ENCODE results near the gene SDC1. TPM values are rescaled to one million over a fixed set of nuclear protein-coding genes. Genes with fewer than 3 reads are reported as not detected.
A peak's percentile ranks its signal among the peaks of the same experiment; 100 is the strongest.

Gene SDC1
- total RNA-seq, 1 donor from 2014 or later: 0.40 TPM

- DNase-seq (ENCODE audit: low read depth in 2 of 2): no peak
Observed at GRCh38 chr2:20173064-20173463, 51.9 kb downstream of the SDC1 start.

DNA sequence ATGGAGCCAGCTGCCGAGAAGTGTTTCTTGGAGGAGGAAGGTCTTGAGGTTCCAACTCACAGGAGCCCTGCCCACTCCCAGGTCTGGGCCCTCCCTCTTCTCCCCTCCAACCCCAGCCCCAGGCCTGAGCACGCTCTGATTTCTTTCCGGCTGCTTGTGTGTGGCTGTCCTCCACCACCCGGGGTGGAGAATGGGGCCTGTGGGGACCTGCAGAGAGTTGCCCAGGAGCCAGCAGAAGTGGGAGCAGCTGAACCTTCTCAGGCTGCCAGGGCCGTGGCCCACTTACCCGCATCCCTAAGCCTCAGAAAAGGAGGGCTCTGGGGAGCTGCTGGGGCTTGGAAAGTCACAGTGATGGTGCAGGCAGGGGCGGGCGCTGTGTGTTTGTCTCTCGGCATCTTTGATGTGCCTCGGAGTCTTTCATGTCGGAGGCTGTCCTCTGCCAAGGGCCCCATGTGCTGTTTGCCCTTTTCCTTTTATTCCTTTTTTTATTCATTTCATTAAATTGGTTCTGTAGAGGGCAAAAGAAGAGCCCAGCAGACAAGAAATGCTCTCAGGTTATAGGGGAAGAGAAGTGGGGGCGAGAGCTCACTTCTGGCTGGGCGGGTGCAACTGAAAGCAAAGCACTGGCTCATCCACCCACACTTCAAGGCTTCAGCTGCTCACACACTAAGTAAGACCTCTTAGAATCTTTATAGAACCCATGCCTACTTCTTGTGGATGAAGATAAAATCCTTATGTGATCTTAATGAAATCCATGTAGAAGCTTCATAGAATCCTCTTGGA lies 52.5 kb downstream of the SDC1 start:
- DNase-seq (ENCODE audit: low read depth in 2 of 2): no peak

GRCh38 chr2:20171445-20171977 lies 53.4 kb downstream of the SDC1 start:
- DNase-seq (ENCODE audit: low read depth in 2 of 2): no peak

DNA sequence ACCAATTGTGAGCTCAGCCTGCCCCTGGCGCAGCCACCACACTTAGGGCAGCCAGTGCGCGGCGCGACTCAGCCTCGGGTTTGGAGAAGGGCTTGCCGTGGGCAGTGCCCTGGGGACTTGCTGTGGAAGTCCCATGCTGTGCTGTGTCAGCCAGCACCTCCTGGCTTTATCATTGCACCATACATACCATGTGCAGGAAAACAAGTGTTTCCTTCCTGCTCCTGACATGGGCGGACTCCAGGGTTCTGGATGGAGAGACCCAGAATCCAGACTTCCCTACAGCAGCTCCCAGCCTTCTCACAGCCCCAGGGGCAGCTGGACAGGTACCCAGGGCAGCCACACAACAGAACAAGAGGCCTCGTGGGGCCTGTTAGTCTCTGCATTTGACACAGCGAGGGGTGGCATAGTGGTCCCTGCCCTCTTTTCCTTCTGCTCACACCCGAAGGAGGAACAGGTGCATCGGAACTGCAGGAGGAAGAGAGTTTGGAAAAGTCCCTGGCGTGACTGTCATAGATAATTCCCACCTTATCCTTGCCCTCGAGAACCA lies 54.2 kb downstream of the SDC1 start:
- peak; percentile 35 to 60 for DNase-seq (ENCODE audit: low read depth in 2 of 2)

GRCh38 chr2:20169796-20170703 lies 54.9 kb downstream of the SDC1 start:
- peak; percentile 22 to 78 for DNase-seq (ENCODE audit: low read depth in 2 of 2)

- DNase-seq (ENCODE audit: low read depth in 2 of 2): no peak
Observed at GRCh38 chr2:20168727-20169696, 55.9 kb downstream of the SDC1 start.

- DNase-seq (ENCODE audit: low read depth in 2 of 2): peak in 1 of 2 donors; percentile 14
Observed at GRCh38 chr2:20168048-20168726, 56.7 kb downstream of the SDC1 start.

DNA sequence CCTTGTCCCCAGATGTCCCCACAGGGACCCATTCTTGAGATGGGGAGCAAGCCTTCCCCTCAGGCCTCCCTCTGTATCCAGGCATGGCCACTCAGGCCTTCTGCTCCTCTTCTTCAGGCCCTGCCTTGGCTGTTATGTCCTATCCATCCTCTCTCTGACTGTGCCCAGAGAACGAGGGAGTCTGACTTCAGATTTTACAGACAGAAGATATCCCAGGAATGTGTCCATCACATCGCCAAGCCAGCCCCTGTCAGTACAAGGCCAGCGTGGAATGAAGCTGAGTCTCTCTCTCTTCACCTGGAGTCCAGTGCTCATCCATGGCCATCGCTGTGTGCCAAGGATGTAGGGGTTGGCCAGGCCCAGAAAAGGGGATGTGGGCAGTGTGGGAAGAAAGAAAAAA lies 57.6 kb downstream of the SDC1 start:
- DNase-seq (ENCODE audit: low read depth in 2 of 2): no peak

GRCh38 chr2:20165677-20166509 lies 59.0 kb downstream of the SDC1 start:
- no peak for DNase-seq (ENCODE audit: low read depth in 2 of 2)

DNA sequence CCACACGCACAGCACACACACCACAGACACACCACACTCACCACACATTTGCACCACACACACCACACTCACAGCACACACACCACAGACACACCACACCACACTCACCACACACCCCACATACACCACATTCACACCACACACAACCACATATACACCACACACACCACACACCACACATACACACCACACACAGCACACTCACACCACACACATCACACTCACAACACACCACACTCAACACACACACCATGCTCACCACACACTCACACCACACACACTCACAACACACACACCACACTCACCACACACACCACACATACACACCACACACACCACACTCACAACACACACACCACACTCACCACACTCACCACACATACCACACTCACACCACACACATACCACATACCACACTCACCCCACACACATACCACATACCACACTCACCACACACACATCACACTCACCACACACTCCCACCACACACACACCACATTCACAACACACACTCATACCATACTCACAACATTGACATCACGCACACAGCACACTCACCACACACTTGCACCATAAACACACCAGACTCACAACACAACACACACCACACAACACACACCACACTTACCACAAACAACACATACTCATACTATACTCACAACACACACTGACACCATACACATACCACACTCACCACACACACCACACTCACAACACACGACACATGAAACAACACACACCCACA lies 60.0 kb downstream of the SDC1 start:
- no peak for DNase-seq (ENCODE audit: low read depth in 2 of 2)

DNA sequence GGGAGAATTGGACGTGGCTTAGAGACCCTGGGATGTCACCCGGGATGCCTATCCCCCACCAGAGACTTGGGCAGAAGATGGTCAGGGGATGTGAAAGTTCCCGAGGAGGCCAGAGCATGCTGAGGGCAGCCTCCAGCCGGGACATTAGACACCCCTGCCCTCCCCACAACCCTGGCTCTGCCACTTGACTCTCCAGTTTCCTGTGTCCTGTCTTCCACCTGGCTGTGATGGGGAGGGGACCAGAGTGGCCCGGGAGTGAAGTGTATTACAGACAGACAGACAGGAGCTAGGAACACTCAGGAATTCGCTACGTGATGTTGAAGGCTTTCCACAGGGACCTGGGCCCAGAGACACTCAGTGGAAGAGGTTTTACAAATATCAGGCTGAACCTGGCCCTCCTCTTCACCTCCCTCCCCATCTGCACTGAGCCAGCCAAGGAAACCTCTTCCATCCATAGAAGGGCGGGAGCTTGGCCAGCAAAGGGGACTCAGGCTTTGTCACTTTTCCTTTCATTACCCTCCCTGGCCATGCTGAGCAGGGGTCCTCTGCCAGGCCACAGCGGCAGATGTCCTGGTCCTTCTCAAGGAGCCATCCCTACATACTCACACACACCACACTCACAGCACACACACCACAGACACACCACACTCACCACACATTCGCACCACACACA lies 60.7 kb downstream of the SDC1 start:
- DNase-seq (ENCODE audit: low read depth in 2 of 2): no peak

DNA sequence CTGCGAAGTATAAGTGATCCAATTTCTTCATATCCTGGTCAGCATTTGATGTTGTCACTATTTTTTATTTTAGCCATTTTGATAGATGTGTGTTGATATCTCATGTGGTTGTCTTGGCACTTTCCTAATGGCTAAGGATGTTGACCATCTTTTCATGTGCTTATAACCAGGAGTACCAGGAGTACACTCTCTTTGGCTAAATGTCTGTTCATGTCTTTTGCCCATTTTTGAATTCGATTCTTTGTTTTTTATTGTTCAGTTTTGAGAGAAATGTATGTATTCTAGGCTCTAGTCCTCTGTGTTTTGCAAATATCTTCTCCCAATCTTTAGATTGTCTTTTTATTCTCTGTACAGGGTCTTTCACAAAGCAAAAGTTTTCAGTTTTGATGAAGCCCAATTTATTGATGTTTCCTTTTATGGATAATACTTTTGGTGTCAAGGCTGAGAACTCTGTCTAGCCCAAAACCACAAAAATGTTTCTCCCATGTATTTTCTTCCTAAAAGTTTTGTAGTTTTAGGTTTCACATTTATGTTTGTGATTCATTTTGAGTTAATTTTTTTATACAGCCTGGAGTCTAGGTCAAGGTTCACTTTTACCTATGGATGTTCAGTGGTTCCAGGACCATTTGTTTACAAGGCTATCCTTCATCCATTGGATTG lies 65.4 kb downstream of the SDC1 start:
- no peak for DNase-seq (ENCODE audit: low read depth in 2 of 2)

DNA sequence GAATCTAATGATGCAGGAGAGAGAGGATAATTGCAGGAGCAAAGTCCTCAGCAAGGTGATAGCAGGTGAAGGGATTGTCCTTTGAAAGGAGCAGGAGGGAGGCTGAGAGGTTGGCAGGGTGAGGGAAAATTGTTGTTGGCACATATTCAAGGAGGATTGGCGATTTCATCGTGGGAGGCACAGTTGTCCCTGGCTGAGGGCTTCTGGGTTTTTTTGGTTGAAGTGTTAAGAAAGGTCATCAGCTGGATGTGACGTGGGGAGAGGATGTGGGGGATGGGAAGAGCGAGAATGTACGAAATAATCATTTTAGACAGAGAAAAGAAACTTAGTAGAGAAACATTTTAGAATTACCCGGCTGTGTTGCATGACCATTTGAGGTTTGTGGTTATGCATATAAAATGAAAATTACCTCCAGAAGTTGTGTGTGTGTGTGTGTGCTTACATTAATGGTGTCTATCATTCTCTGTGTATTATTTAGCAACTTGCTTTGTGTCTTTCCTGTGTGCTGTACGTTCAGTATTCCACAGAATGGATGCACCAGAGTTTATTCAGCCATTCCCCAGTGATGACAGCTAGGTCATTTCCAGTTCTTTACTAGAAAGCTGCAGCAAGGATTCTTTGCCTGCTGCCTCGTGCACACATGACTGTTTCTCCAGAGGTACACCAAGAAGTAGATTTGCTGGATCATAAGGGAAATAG lies 67.6 kb downstream of the SDC1 start:
- no peak for DNase-seq (ENCODE audit: low read depth in 2 of 2)

DNA sequence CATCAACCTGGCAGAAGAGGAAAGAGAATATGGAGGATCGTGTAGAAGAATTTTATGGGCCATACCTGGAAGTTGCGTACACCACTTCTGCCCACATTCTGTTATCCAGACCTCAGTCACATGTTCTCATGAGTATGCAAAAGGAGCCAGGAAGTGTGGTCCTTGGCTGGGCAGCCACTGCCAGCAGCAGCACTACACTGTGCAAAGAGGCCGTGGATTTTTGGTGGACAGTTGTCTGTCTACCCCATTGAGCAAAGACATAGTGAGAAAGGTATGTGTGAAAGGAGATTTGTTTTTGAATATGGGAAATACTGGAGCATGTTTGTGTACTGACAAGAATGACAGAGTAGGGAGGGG lies 68.1 kb downstream of the SDC1 start:
- DNase-seq (ENCODE audit: low read depth in 2 of 2): no peak

GRCh38 chr2:20156076-20156759 lies 68.7 kb downstream of the SDC1 start:
- DNase-seq (ENCODE audit: low read depth in 2 of 2): no peak

GRCh38 chr2:20153131-20153851 lies 71.6 kb downstream of the SDC1 start:
- no peak for DNase-seq (ENCODE audit: low read depth in 2 of 2)

All from lung microvascular endothelial cell (primary cell).